HEK293 (cell line): Measurements from ENCODE around the gene ARL16.

ENCODE experiments used
- BCL11A ChIP-seq: fragments of 450-650 bp; formaldehyde crosslinking; IDR thresholded peaks from 2 replicates; pipeline ENCODE4 v1.5.1; 2016; ENCODE audit warnings: low read depth, missing biosample characterization, missing genetic modification characterization
- RBAK ChIP-seq: fragments of 450-650 bp; formaldehyde crosslinking; IDR thresholded peaks from 2 replicates; pipeline ENCODE4 v1.5.1; 2016; ENCODE audit warnings: missing biosample characterization, missing genetic modification characterization
- ZNF140 ChIP-seq: fragments of 450-650 bp; formaldehyde crosslinking; IDR thresholded peaks from 2 replicates; pipeline ENCODE4 v1.5.1; 2016; ENCODE audit warnings: missing biosample characterization, missing genetic modification characterization
- ZNF24 ChIP-seq: fragments of 450-650 bp; formaldehyde crosslinking; IDR thresholded peaks from 2 replicates; pipeline ENCODE4 v1.5.1; 2016; ENCODE audit warnings: missing biosample characterization, missing genetic modification characterization
- ZNF530 ChIP-seq: fragments of 450-650 bp; formaldehyde crosslinking; IDR thresholded peaks from 2 replicates; pipeline ENCODE4 v1.5.1; 2016; ENCODE audit warnings: low read depth, missing biosample characterization, missing genetic modification characterization
- TF ChIP-seq, protein P1 (sequence below): fragments of 450-650 bp; formaldehyde crosslinking; optimal IDR thresholded peaks from 2 replicates; pipeline ENCODE3; 2016; ENCODE audit warnings: missing biosample characterization, mild to moderate bottlenecking, missing genetic modification characterization
- TF ChIP-seq, protein P2 (sequence below): fragments of 450-650 bp; formaldehyde crosslinking; IDR thresholded peaks from 2 replicates; pipeline ENCODE4 v1.5.1; 2017; ENCODE audit warnings: missing biosample characterization, missing genetic modification characterization
- TF ChIP-seq, protein P3 (sequence below): fragments of 450-650 bp; formaldehyde crosslinking; IDR thresholded peaks from 2 replicates; pipeline ENCODE4 v1.5.1; 2016; ENCODE audit warnings: missing biosample characterization, missing genetic modification characterization
- TF ChIP-seq, protein P4 (sequence below): fragments of 450-650 bp; formaldehyde crosslinking; IDR thresholded peaks from 2 replicates; pipeline ENCODE4 v1.5.1; 2016; ENCODE audit warnings: missing biosample characterization, missing genetic modification characterization
- TF ChIP-seq, protein P5 (sequence below): fragments of 450-650 bp; formaldehyde crosslinking; conservative IDR thresholded peaks from 2 replicates; pipeline ENCODE4 v1.5.1; 2016; ENCODE audit warnings: low read depth, missing biosample characterization, missing genetic modification characterization

DNA sequence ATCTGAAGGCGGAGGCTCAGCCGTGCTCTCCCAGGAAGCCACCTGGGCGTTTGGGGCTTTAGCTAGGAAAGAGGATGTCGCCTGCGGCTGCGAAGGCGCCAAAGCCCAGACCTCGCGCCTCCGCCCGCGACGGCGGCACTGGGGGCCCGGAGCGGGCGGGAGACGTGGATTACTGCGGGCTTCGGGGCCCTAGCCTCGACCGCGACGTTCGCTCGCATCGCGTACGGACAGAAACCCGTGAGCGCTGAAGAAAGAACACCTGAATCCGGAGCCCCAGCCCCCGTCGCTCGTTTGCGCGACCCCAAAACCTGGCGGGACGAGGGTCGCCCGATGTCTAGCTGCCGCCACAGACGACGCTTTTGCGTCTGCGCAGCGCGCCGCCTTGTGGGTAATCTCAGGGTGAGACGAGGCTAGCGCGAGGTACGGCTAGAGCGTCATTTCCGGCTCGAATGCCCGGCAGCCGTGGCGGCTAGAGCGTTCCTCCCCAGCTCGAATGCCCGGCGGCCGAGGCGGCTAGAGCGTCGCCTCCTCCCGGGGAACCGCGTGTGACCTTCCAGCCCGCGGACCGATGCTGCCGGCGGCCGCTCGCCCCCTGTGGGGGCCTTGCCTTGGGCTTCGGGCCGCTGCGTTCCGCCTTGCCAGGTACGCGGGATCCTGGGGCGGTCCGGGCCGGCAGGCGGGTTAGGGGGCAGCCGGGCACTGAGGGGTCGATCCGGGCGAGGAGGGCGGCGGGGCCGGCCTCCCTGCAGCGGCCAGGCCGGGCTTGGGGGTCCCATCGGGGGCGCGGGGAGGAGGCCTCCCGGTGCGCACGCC, 19.5 kb upstream of the ARL16 start, which contains the start of gene MRPL12:
- TF ChIP-seq, protein P1, sequence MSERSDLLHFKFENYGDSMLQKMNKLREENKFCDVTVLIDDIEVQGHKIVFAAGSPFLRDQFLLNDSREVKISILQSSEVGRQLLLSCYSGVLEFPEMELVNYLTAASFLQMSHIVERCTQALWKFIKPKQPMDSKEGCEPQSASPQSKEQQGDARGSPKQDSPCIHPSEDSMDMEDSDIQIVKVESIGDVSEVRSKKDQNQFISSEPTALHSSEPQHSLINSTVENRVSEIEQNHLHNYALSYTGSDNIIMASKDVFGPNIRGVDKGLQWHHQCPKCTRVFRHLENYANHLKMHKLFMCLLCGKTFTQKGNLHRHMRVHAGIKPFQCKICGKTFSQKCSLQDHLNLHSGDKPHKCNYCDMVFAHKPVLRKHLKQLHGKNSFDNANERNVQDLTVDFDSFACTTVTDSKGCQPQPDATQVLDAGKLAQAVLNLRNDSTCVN (tag by site-specific recombination) = peak; percentile 86
- TF ChIP-seq, protein P2, sequence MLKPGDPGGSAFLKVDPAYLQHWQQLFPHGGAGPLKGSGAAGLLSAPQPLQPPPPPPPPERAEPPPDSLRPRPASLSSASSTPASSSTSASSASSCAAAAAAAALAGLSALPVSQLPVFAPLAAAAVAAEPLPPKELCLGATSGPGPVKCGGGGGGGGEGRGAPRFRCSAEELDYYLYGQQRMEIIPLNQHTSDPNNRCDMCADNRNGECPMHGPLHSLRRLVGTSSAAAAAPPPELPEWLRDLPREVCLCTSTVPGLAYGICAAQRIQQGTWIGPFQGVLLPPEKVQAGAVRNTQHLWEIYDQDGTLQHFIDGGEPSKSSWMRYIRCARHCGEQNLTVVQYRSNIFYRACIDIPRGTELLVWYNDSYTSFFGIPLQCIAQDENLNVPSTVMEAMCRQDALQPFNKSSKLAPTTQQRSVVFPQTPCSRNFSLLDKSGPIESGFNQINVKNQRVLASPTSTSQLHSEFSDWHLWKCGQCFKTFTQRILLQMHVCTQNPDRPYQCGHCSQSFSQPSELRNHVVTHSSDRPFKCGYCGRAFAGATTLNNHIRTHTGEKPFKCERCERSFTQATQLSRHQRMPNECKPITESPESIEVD (tag by site-specific recombination) = no peak
- TF ChIP-seq ZNF140 (no peak), RBAK (tag by site-specific recombination) (no peak), ZNF530 (no peak), BCL11A (tag by site-specific recombination) (no peak), ZNF24 (0 out of 2 replicates have a peak, but pooled peaks have one; percentile 46)
- TF ChIP-seq, protein P3, sequence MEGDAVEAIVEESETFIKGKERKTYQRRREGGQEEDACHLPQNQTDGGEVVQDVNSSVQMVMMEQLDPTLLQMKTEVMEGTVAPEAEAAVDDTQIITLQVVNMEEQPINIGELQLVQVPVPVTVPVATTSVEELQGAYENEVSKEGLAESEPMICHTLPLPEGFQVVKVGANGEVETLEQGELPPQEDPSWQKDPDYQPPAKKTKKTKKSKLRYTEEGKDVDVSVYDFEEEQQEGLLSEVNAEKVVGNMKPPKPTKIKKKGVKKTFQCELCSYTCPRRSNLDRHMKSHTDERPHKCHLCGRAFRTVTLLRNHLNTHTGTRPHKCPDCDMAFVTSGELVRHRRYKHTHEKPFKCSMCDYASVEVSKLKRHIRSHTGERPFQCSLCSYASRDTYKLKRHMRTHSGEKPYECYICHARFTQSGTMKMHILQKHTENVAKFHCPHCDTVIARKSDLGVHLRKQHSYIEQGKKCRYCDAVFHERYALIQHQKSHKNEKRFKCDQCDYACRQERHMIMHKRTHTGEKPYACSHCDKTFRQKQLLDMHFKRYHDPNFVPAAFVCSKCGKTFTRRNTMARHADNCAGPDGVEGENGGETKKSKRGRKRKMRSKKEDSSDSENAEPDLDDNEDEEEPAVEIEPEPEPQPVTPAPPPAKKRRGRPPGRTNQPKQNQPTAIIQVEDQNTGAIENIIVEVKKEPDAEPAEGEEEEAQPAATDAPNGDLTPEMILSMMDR (tag by site-specific recombination) = peak; percentile 77
- TF ChIP-seq, protein P4, sequence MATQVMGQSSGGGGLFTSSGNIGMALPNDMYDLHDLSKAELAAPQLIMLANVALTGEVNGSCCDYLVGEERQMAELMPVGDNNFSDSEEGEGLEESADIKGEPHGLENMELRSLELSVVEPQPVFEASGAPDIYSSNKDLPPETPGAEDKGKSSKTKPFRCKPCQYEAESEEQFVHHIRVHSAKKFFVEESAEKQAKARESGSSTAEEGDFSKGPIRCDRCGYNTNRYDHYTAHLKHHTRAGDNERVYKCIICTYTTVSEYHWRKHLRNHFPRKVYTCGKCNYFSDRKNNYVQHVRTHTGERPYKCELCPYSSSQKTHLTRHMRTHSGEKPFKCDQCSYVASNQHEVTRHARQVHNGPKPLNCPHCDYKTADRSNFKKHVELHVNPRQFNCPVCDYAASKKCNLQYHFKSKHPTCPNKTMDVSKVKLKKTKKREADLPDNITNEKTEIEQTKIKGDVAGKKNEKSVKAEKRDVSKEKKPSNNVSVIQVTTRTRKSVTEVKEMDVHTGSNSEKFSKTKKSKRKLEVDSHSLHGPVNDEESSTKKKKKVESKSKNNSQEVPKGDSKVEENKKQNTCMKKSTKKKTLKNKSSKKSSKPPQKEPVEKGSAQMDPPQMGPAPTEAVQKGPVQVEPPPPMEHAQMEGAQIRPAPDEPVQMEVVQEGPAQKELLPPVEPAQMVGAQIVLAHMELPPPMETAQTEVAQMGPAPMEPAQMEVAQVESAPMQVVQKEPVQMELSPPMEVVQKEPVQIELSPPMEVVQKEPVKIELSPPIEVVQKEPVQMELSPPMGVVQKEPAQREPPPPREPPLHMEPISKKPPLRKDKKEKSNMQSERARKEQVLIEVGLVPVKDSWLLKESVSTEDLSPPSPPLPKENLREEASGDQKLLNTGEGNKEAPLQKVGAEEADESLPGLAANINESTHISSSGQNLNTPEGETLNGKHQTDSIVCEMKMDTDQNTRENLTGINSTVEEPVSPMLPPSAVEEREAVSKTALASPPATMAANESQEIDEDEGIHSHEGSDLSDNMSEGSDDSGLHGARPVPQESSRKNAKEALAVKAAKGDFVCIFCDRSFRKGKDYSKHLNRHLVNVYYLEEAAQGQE (tag by site-specific recombination) = no peak
- TF ChIP-seq, protein P5, sequence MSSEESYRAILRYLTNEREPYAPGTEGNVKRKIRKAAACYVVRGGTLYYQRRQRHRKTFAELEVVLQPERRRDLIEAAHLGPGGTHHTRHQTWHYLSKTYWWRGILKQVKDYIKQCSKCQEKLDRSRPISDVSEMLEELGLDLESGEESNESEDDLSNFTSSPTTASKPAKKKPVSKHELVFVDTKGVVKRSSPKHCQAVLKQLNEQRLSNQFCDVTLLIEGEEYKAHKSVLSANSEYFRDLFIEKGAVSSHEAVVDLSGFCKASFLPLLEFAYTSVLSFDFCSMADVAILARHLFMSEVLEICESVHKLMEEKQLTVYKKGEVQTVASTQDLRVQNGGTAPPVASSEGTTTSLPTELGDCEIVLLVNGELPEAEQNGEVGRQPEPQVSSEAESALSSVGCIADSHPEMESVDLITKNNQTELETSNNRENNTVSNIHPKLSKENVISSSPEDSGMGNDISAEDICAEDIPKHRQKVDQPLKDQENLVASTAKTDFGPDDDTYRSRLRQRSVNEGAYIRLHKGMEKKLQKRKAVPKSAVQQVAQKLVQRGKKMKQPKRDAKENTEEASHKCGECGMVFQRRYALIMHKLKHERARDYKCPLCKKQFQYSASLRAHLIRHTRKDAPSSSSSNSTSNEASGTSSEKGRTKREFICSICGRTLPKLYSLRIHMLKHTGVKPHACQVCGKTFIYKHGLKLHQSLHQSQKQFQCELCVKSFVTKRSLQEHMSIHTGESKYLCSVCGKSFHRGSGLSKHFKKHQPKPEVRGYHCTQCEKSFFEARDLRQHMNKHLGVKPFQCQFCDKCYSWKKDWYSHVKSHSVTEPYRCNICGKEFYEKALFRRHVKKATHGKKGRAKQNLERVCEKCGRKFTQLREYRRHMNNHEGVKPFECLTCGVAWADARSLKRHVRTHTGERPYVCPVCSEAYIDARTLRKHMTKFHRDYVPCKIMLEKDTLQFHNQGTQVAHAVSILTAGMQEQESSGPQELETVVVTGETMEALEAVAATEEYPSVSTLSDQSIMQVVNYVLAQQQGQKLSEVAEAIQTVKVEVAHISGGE (tag by site-specific recombination) = peak; percentile 86
